Suprapubic skin (tissue), 4 donors: ENCODE results near the gene ZNF726.

ENCODE experiments used
- EP300 ChIP-seq: sonication (generic); formaldehyde crosslinking; IDR thresholded peaks from one replicate; pipeline ENCODE4 v1.6.1; 2017; ENCODE audit warnings: antibody characterized with exemption
- POLR2A ChIP-seq, 2 donors: fragments of 450-650 bp; IDR thresholded peaks; one replicate each; pipeline ENCODE4 v1.6.1; 2017; ENCODE audit warnings: antibody characterized with exemption in 2 of 2, mild to moderate bottlenecking in 2 of 2, moderate library complexity in 2 of 2
- POLR2AphosphoS5 ChIP-seq, 3 donors: sonication (generic); formaldehyde crosslinking; IDR thresholded peaks; one replicate each; pipeline ENCODE4 v1.6.1; 2017; ENCODE audit warnings: antibody characterized with exemption in 3 of 3
- TF ChIP-seq, protein P1 (sequence below), 2 donors: fragments of 200-600 bp in 1 of 2; fragments of 450-650 bp in 1 of 2; sonication (generic) in 1 of 2; IDR thresholded peaks; one replicate each; pipeline ENCODE4 v1.5.1; 2016 to 2019; ENCODE audit warnings: antibody characterized with exemption in 2 of 2, mild to moderate bottlenecking in 1 of 2, moderate library complexity in 1 of 2

DNA sequence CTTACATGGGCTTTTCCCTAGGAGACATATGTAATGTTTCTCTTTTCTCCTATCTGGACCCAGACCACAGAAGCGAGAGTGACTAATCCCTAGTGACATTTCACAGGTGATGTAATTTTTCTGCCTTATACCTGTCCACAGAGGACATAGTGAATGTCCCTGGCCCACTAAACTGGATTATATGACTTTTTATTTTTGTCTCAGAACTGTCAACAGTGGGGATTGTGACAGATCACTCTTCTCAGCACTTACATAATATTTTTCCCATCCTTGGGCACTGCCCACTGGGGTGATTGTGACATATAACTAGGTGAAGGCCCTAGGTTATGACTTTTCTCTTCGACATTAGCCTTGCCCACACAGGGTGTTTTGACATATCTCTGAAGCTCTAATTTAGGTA is 7.9 kb upstream of the ZNF726 start:
- TF ChIP-seq, protein P1, sequence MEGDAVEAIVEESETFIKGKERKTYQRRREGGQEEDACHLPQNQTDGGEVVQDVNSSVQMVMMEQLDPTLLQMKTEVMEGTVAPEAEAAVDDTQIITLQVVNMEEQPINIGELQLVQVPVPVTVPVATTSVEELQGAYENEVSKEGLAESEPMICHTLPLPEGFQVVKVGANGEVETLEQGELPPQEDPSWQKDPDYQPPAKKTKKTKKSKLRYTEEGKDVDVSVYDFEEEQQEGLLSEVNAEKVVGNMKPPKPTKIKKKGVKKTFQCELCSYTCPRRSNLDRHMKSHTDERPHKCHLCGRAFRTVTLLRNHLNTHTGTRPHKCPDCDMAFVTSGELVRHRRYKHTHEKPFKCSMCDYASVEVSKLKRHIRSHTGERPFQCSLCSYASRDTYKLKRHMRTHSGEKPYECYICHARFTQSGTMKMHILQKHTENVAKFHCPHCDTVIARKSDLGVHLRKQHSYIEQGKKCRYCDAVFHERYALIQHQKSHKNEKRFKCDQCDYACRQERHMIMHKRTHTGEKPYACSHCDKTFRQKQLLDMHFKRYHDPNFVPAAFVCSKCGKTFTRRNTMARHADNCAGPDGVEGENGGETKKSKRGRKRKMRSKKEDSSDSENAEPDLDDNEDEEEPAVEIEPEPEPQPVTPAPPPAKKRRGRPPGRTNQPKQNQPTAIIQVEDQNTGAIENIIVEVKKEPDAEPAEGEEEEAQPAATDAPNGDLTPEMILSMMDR (IDR thresholded peaks at IDR 0.05), result no peak
- TF ChIP-seq POLR2A (IDR thresholded peaks at IDR 0.05) (no peak), EP300 (no peak), POLR2AphosphoS5 (IDR thresholded peaks at IDR 0.05) (no peak)
